Body of pancreas (tissue), 4 donors: ENCODE data around the gene RNF6. TPM values are rescaled to one million over a fixed set of nuclear protein-coding genes. Genes with fewer than 3 reads are reported as not detected.

Experiments
- ATAC-seq: fragments of 150-250 bp; one replicate; pipeline ENCODE4 v1.9.1; 2016
- DNase-seq, 4 donors: peaks; one replicate each; pipeline ENCODE4 v3.0.0-alpha.2; 2019
- H3K27ac ChIP-seq, 4 donors: fragments of 200-600 bp; sonication (generic); 1 replicate in 3 of 4; 2 replicates in 1 of 4; pipeline versions ENCODE4 v1.5.1 to v1.6.1; 2016 to 2019; ENCODE audit warnings: mild to moderate bottlenecking in 1 of 4, mixed read lengths in 1 of 4, moderate library complexity in 1 of 4
- H3K27me3 ChIP-seq, 2 donors: fragments of 200-600 bp; sonication (generic); one replicate each; pipeline ENCODE4 v1.6.0; 2016; ENCODE audit warnings: mild to moderate bottlenecking in 1 of 2
- H3K36me3 ChIP-seq, 2 donors: fragments of 200-600 bp; sonication (generic); replicated peaks in 1 of 2; 2 replicates each; pipeline ENCODE4 v1.5.1; 2016; ENCODE audit warnings: low read depth in 2 of 2; ENCODE audit not compliant: insufficient read depth in 1 of 2
- H3K4me1 ChIP-seq: fragments of 200-600 bp; sonication (generic); one replicate; pipeline ENCODE4 v1.6.0; 2016
- H3K4me3 ChIP-seq, 2 donors: fragments of 200-600 bp; sonication (generic); 1 replicate in 1 of 2; 2 replicates in 1 of 2; pipeline ENCODE4 v1.5.1; 2016 to 2019
- H3K9me3 ChIP-seq, 3 donors: fragments of 200-600 bp; sonication (generic); 1 replicate in 2 of 3; 2 replicates in 1 of 3; pipeline ENCODE4 v1.5.1; 2016
- CTCF ChIP-seq, 7 experiments: fragments of 450-650 bp in 4 of 7; fragments of 200-600 bp in 3 of 7; sonication (generic) in 3 of 7; IDR thresholded peaks; one replicate each; pipeline ENCODE4 v1.5.1; 2016 to 2019; ENCODE audit warnings: antibody characterized with exemption in 7 of 7
- POLR2A ChIP-seq, 3 donors: fragments of 450-650 bp; IDR thresholded peaks; one replicate each; pipeline ENCODE4 v1.6.1; 2016; ENCODE audit warnings: antibody characterized with exemption in 3 of 3, mild to moderate bottlenecking in 2 of 3
- WGBS, 2 donors: methylation state at CpG; one replicate each; pipeline ENCODE4 v1.1.5; 2017; 5-methylcytosine and 5-hydroxymethylcytosine counted together
- intact Hi-C: fragments of 100-400 bp; cut with DNase I; formaldehyde crosslinking; loops from one replicate; pipeline ENCODE4 v1.15.1; 2023
- total RNA-seq, 2 donors: library from RNA; depleted of rRNA; stranded (reverse); fragments of >200 nt; gene quantifications; one replicate each; pipeline ENCODE4 v1.1.0, GENCODE V29; 2016

Gene RNF6
- total RNA-seq, 2 donors from 2014 or later: 6.9 to 13.0 TPM

GRCh38 chr13:26213345-26213744, 8.8 kb downstream of the RNF6 start:
- peaks cover 6 to 35% of the 10 kb centered on the region in 2 donors for H3K36me3 ChIP-seq
- ATAC-seq (no peak), DNase-seq (no peak)
- H3K4me1 ChIP-seq: no peaks in the 10 kb centered on the region
- intact Hi-C loops: no loop called here
- 65 to 72% methylated on average over 1 of the region's 1 CpG for WGBS, 2 donors
- no peak overlapping the region for H3K27ac ChIP-seq
- no peak overlapping the region for H3K4me3 ChIP-seq
- no peaks in the 10 kb centered on the region for H3K9me3 ChIP-seq
- no peaks in the 10 kb centered on the region for H3K27me3 ChIP-seq
- no peak for TF ChIP-seq POLR2A (IDR thresholded peaks at IDR 0.05)
- TF ChIP-seq CTCF (IDR thresholded peaks at IDR 0.05): no peak

GRCh38 chr13:26208287-26208686, 13.8 kb downstream of the RNF6 start:
- H3K36me3 ChIP-seq: peaks cover 0 to 3% of the 10 kb centered on the region in 2 donors
- WGBS, 2 donors: 95 to 100% methylated on average over 1 of the region's 1 CpG

GRCh38 chr13:26202365-26202972, 19.6 kb downstream of the RNF6 start:
- Histone ChIP-seq H3K27ac (no peak overlapping the region), H3K9me3 (no peaks in the 10 kb centered on the region), H3K36me3 (no peaks in the 10 kb centered on the region), H3K27me3 (no peaks in the 10 kb centered on the region), H3K4me1 (peaks cover 1% of the 10 kb centered on the region), H3K4me3 (no peak overlapping the region)
- TF ChIP-seq CTCF (IDR thresholded peaks at IDR 0.05) (no peak), POLR2A (IDR thresholded peaks at IDR 0.05) (no peak)
- intact Hi-C loops: no loop called here
- DNase-seq (no peak), ATAC-seq (no peak)

More at GRCh38 chr13:26208287-26208686, 13.8 kb downstream of the RNF6 start:
- ATAC-seq (no peak), DNase-seq (no peak)
- intact Hi-C loops: no loop called here
- Histone ChIP-seq H3K27me3 (no peaks in the 10 kb centered on the region), H3K9me3 (no peaks in the 10 kb centered on the region), H3K27ac (no peak overlapping the region), H3K4me1 (no peaks in the 10 kb centered on the region), H3K4me3 (no peak overlapping the region)
- TF ChIP-seq POLR2A (IDR thresholded peaks at IDR 0.05): no peak
- TF ChIP-seq CTCF (IDR thresholded peaks at IDR 0.05): no peak

GRCh38 chr13:26200811-26201210, 21.3 kb downstream of the RNF6 start:
- DNase-seq (no peak), ATAC-seq (no peak)
- H3K27ac ChIP-seq: no peak overlapping the region
- no peaks in the 10 kb centered on the region for H3K36me3 ChIP-seq
- no peak overlapping the region for H3K4me3 ChIP-seq
- no peaks in the 10 kb centered on the region for H3K9me3 ChIP-seq
- TF ChIP-seq CTCF (IDR thresholded peaks at IDR 0.05): no peak
- TF ChIP-seq POLR2A (IDR thresholded peaks at IDR 0.05): no peak
- H3K27me3 ChIP-seq: no peaks in the 10 kb centered on the region
- intact Hi-C loops: no loop called here
- H3K4me1 ChIP-seq: peaks cover 8% of the 10 kb centered on the region

- Histone ChIP-seq H3K4me3 (no peak overlapping the region), H3K9me3 (no peaks in the 10 kb centered on the region), H3K27ac (no peak overlapping the region), H3K4me1 (peaks cover 8% of the 10 kb centered on the region), H3K36me3 (no peaks in the 10 kb centered on the region), H3K27me3 (no peaks in the 10 kb centered on the region)
- no peak for DNase-seq
- no peak for ATAC-seq
- intact Hi-C loops: no loop called here
- TF ChIP-seq CTCF (IDR thresholded peaks at IDR 0.05) (no peak), POLR2A (IDR thresholded peaks at IDR 0.05) (no peak)
Observed at GRCh38 chr13:26198116-26198515, 24.0 kb downstream of the RNF6 start.
